Activated gamma-delta T cell treated with Interleukin-2 at 50 U/mL for 16 hours (primary cell): ENCODE measurements around the gene EXOC3L4.
"Not testable (repeated sequence)": the region's sequence is repeated elsewhere in the genome, so short reads cannot be mapped to it uniquely, and the experiment has no call there.

ENCODE experiments used
- DNase-seq: peaks from one replicate; pipeline ENCODE4 v3.0.0-alpha.2; 2020

Gene EXOC3L4

DNA sequence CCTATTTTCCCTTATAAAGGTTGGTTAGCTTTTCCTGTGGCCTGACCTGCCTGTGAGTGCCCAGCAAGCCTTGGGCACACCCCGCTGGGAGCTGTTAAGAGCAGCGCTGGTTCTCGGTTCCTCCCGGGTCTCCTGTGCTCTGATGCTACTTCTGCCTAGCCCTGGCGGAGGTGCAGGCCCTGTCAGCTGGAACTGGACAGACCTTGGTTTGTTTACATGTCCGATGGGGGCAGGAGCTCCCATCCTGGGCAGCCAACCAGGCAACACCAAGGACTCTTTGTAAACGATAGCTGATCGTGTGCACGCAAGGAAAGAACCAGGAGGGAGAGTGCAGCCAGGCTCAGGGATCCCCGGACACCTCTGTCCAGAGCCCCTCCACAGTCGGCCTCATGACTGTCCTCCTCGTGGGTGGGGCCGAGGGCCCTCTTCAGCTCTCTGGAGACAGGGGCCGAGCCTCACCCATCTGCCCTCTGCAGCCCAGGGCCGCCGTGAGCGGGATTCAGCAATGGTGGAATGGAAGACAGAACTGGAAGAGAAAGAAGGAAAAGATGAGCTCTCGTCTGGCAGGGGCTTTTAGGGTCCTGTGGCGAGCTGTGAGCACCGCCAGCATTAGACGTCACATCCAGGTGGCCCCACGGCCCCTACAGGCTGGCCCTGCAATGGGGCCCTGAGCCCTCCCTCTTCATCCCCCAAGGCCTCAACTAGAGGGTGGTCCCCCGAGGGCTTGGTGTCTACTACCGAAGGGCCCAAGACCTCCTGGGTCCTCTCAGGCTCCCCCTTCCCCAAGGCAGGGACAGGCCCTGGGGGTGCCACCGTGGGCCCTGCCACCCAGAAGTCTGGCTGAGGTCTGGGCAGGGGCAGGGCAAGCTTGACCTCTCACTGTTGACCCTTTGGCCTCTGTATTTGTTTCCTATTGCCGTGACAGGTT, 41.1 kb downstream of the EXOC3L4 start:
- no peak for DNase-seq

- DNase-seq, result no peak
These were observed 42.1 kb downstream of the EXOC3L4 start for GRCh38 chr14:103136388-103137271.

DNA sequence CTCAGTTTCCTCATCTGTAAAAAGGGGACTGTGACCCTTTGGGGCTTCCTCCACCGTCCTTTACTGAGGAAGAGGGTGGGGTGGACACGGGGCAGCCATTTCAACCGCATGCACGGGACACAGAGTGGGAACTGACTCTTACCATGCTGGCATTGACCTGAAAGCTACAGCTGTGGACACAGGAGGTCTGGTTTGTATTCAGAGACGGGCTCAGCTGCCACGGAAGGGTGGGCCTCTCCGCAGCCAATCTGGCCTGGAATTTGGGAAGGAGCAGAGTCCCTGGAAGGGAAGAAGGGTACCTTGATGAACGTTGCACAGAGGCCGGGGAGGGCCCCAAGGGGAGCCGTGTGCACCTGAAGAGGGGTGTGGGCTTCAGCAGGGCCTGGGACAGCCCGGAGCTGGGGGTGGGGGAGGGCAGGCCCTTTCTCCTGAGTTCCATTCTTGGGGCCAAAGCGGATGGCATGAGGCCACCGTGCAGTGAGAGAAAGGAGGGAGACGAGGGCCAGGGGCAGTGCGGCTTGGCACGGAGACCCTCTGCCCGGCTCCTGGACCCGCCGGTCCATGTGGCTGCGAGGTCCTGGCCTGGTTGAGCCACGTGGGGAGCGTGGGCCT, 43.3 kb downstream of the EXOC3L4 start:
- DNase-seq, result no peak

DNA sequence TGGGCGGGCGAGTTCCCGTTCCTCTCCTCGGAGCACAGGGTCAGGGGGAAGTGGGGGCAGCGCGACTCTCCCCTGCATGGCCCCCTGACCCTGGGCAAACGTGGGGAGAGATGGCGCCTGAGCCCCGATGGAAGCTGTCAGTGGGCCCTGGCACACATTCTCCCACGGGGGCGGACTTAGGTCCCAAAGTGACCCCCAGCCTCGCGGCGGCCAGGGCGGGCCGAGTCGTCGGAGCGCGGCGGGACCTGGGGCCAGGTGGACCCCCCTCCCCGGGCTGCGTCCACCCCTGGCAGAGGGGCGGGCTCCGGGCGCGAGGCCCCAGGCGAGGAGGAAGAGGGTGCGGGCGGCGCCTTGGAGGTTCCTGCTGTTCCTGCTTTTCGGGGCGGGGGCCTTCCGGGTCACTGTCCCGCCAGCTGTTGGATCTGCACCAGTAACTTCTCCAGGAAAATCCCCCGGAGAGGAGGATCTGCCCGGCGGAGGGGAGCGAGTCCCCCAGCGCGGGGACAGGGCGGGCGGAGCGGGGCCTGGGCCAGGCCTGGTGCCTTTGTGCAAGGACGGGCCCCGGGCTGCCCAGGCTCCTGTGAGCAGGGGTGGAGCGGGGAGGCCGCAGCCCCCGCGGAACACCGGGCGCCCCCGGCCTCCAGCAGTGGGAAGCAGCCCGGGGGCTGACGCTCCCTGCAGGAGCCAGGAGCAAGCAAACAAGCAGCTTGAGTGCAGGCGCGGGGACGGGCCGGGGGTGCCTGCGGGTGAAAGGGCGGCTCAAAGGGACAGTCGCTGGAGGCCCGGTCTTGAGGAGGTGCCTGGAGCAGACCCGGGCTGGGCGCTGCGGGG, 44.0 kb downstream of the EXOC3L4 start:
- no peak for DNase-seq

DNA sequence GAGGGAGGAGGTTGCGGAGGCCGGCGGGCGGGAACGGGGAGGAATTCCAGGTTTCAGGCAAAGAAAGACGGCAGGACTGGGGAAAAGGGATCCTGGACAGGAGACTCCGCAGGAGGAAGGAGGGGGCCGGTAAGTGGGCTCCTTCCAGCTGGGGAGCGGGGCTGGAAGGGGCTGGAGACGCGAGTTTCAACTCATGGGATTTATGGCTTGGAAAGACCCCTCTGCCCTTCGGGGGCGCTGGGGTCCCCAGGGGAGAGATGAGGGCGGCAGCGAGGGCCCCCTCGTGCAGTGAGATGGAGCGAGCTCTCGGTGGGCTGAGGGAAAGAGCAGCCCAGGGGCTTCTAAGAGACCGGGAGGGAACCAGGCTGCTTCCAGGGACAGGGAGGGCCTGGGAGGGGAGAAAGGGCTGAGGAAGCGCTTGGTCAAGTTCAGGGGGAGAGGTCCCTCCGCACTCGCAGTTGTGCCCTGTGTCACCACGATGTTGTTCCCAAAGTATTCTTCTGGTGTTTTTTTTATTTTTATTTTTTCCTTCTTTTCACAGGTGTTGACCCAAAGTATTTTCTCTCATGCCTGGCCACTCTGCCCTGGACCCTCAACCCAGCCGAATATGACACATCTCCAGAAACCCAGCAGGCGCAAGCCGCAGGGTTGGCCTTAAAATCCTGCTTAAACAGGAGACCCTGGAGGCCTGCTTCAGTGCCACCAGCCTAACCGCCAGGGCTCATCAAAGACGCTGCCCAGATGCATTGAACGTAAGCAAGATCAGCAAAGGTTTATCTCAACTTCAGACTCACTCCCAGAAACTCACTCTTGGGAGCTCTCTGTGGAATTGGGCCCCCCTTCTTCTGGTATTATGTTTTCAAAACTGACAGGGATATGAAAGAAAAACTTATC, 44.9 kb downstream of the EXOC3L4 start:
- DNase-seq, result no peak

GRCh38 chr14:103140316-103141109, 46.0 kb downstream of the EXOC3L4 start:
- DNase-seq, result no peak

DNA sequence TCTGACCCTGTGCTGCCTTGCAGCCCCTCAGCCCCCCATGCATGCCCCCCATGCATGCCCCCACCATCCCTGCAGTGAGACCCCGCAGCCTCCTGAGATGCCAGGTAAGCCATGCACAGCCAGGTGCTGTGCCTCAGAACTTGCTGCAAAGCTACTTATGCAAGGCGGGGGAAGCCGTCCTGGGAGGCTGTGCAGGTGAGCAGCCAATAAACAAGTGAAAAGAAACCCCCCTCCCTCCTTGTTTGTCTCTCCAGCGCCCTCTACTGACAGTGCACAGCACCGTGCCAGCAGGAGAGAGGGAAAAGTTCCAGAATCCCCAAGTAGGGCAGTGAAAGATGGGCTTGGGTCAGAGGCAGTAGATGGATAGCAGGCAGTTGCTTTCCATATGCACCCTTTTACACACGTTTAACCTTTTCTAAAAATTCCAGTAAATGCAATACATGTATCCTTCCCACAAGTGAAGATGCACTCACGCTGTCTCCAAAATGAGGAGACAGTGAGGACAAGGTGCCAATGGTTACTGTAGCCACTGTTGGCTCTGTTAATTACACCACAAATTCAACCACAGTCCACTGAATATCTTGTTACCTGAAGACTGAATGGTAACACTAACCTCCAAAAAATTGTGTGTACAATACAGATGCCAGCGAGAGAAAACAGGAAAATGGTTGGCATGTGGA, 46.7 kb downstream of the EXOC3L4 start:
- DNase-seq, result no peak

GRCh38 chr14:103142026-103142425, 47.5 kb downstream of the EXOC3L4 start:
- DNase-seq, result no peak

- no peak for DNase-seq
These were observed 48.3 kb downstream of the EXOC3L4 start for GRCh38 chr14:103142721-103143302.

- DNase-seq, result no peak
These were observed 49.0 kb downstream of the EXOC3L4 start for GRCh38 chr14:103143506-103143905.

GRCh38 chr14:103144085-103144484, 49.6 kb downstream of the EXOC3L4 start:
- DNase-seq, result no peak

DNA sequence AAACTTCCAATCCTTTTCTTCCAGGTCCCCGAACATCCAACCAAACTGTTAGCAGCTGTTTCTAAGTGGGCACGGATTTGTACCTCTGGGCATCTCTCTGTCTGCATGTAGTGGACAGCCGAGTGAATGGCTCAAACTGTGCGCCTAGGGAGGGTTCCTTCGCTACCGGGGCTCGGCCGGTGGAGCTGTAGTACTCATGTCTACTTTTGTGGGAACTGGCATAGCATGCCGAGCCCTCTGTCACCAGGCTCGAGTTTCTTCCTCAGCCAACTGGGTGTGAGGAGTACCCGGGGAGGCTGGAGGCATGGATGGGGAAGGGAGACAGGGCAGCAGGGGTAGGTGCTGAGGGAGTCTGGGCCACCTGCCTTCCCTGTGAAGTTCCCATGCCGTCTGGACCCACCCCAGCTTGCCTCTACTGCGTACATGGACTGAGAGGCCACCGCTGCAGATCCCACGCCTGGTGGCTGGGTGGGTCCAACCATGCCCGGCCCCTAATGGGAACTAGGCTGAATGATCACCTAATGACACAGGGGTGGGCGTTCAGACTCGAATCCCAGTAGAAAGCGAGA, 51.7 kb downstream of the EXOC3L4 start:
- DNase-seq, result no peak

DNA sequence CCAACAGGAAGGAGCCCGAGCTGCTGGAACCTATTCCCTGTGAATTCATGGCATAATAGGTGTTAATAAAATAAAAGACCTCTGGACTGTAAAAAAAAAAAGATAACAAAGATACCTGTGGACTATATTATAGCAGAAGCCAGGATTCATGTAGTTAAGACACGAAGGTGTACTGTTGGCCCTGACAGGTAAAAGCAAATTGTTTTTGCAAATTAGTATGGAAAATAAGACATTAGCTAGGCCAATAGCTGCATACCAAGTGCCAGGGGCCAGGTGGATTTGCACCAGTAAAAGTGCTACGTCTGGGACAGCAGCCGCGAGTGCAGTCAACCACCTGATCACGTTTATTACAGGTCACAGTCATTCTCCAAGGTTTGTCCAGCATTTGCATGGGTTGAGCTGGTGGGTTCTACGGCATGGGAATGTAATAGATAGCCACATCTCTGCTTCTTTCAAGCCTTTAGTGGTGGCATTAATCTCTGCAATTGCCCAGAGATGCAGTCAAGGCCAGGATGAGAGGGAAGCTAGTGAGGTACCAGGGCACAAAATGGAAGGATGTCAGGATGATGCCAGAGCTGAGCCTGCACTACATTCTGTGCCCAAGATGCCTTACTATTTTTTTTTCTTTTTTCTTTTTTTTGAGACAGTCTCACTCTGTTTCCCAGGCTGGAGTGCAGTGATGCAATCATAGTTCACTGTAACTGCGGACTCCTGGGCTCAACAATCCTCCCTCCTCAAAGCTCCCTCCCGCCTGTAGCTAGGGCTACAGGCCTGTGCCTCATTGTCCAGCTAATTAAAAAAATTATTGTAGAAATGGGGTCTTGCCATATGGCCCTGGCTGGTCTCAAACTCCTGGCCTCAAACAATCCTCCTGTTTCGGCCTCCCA, 55.1 kb downstream of the EXOC3L4 start:
- no peak for DNase-seq

DNA sequence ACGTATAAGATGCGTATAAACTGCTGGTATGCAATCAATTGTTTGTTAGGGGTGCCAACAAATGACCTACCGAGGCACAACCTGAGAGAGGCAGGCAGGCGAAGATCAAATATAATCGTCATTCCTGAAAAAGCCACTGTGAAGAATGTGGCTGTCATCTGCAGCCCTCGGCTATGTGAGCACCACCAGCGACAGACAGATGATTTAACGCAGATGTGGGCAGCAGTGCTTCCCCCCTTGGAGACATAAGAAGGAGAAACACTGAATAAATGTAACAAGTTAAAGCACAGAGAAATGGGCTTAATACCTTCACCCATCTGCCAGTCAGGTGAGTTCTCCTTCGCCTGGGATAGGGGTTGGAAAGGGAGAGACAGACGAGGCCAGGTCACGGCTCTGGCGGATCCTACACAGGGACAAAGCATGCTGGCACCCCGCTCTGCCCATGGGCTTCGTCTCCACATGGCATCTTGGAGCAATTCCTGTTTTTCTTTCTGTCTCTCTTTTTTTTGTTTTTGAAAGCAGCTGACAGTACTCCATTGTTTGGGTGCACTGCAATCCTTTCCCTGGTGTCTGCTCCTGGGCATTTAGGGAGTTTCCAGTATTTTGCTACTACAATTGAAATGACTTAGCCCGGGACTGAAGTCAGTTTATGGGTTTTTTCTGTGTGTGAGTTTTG, 56.9 kb downstream of the EXOC3L4 start:
- DNase-seq, result no peak

GRCh38 chr14:103155010-103155409, 60.5 kb downstream of the EXOC3L4 start:
- no peak for DNase-seq

DNA sequence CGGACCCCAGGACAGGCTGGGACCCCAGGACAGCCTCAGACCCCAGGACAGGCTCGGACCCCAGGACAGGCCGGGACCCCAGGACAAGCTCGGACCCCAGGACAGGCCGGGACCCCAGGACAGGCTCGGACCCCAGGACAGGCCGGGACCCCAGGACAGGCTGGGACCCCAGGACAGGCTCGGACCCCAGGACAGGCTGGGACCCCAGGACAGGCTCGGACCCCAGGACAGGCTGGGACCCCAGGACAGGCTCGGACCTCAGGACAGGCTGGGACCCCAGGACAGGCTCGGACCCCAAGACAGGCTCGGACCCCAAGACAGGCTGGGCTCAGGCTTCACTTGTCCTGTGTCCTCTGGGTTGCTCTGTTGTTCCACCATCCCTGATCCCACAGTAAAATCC, 60.9 kb downstream of the EXOC3L4 start:
- DNase-seq, result not testable (repeated sequence)

- DNase-seq, result no peak
These were observed 61.4 kb downstream of the EXOC3L4 start for GRCh38 chr14:103155826-103156394.
